T-helper 9 cell (primary cell): ENCODE data around the gene YEATS2.
A peak's percentile ranks its signal among the peaks of the same experiment; 100 is the strongest.
"Not testable (repeated sequence)": the region's sequence is repeated elsewhere in the genome, so short reads cannot be mapped to it uniquely, and the experiment has no call there.

ENCODE experiments used
- DNase-seq: peaks from one replicate; pipeline ENCODE4 v3.0.0-alpha.2; 2020
- total RNA-seq, 2 donors: gene quantifications; one replicate each; lab custom pipeline; 2026; lab: John Stamatoyannopoulos, UW

YEATS2 gene
- total RNA-seq = 56.5 to 86.4 reads per million in 2 donors

GRCh38 chr3:183697610-183698317 is at the start of gene YEATS2:
Gene YEATS2 (plus strand): TSS chr3:183697797. CDS start chr3:183715163, 17,366 bp downstream.
- peak; percentile 58 for DNase-seq

- no peak for DNase-seq
These were observed 47.0 kb upstream of the YEATS2 start for GRCh38 chr3:183650554-183650953.

- no peak for DNase-seq
These were observed 44.2 kb upstream of the YEATS2 start for GRCh38 chr3:183653209-183654064.

- no peak for DNase-seq
These were observed 42.9 kb upstream of the YEATS2 start for GRCh38 chr3:183654727-183655126.

GRCh38 chr3:183662099-183662498 is 35.5 kb upstream of the YEATS2 start:
- no peak for DNase-seq

GRCh38 chr3:183664913-183665381 is 32.6 kb upstream of the YEATS2 start:
- DNase-seq = no peak

- DNase-seq = no peak
These were observed 17.5 kb upstream of the YEATS2 start for GRCh38 chr3:183680061-183680460.

GRCh38 chr3:183687705-183688104 is 9.9 kb upstream of the YEATS2 start:
- no peak for DNase-seq

- DNase-seq = no peak
These were observed 8.7 kb upstream of the YEATS2 start for GRCh38 chr3:183688874-183689273.

- DNase-seq = not testable (repeated sequence)
These were observed 8.0 kb upstream of the YEATS2 start for GRCh38 chr3:183689621-183690020.

- DNase-seq = no peak
These were observed 7.1 kb upstream of the YEATS2 start for GRCh38 chr3:183690402-183690995.

- DNase-seq = no peak
These were observed 5.2 kb upstream of the YEATS2 start for GRCh38 chr3:183692436-183692835.

GRCh38 chr3:183695569-183696364 is 1.8 kb upstream of the YEATS2 start:
- no peak for DNase-seq

- no peak for DNase-seq
These were observed 431 bp upstream of the YEATS2 start for GRCh38 chr3:183697123-183697609.

- peak; percentile 6 for DNase-seq
These were observed 738 bp downstream of the YEATS2 start for GRCh38 chr3:183698318-183698751.

GRCh38 chr3:183698756-183699155 is 1.2 kb downstream of the YEATS2 start:
- no peak for DNase-seq

GRCh38 chr3:183699238-183699947 is 1.8 kb downstream of the YEATS2 start:
- DNase-seq = no peak

GRCh38 chr3:183701744-183702143 is 4.1 kb downstream of the YEATS2 start:
- DNase-seq = no peak

- not testable (repeated sequence) for DNase-seq
These were observed 6.3 kb downstream of the YEATS2 start for GRCh38 chr3:183703892-183704291.

- no peak for DNase-seq
These were observed 12.6 kb downstream of the YEATS2 start for GRCh38 chr3:183710231-183710630.

- no peak for DNase-seq
These were observed 13.9 kb downstream of the YEATS2 start for GRCh38 chr3:183711516-183711915.

GRCh38 chr3:183714622-183715021 is 17.0 kb downstream of the YEATS2 start:
- DNase-seq = no peak
